Uterus (tissue), 4 donors: ENCODE measurements around the gene TMEM191C. TPM values are rescaled to one million over a fixed set of nuclear protein-coding genes. Genes with fewer than 3 reads are reported as not detected.
"Not testable (repeated sequence)": the region's sequence is repeated elsewhere in the genome, so short reads cannot be mapped to it uniquely, and the experiment has no call there.

Experiments
- DNase-seq, 2 donors: peaks; one replicate each; pipeline ENCODE4 v3.0.0-alpha.2; 2019 to 2020
- H3K27ac ChIP-seq, 2 donors: fragments of 200-600 bp; sonication (generic); 1 replicate in 1 of 2; 2 replicates in 1 of 2; pipeline ENCODE4 v1.5.1; 2016 to 2018
- H3K27me3 ChIP-seq, 2 donors: fragments of 200-600 bp; sonication (generic); one replicate each; pipeline ENCODE4 v1.5.1; 2018 to 2019; ENCODE audit warnings: control low read depth in 1 of 2
- H3K36me3 ChIP-seq, 2 donors: fragments of 200-600 bp; sonication (generic); one replicate each; pipeline ENCODE4 v1.5.1; 2019; ENCODE audit warnings: control low read depth in 1 of 2
- H3K4me1 ChIP-seq, 2 donors: fragments of 200-600 bp; sonication (generic); one replicate each; pipeline ENCODE4 v1.5.1; 2018 to 2019; ENCODE audit warnings: control low read depth in 1 of 2
- H3K4me3 ChIP-seq, 2 donors: fragments of 200-600 bp; sonication (generic); 1 replicate in 1 of 2; 2 replicates in 1 of 2; pipeline ENCODE4 v1.5.1; 2018 to 2019; ENCODE audit warnings: mild to moderate bottlenecking in 1 of 2
- H3K9me3 ChIP-seq, 2 donors: fragments of 200-600 bp; sonication (generic); one replicate each; pipeline ENCODE4 v1.5.1; 2019; ENCODE audit warnings: control low read depth in 1 of 2
- CTCF ChIP-seq, 4 experiments: fragments of 200-600 bp in 2 of 4; fragments of 450-650 bp in 2 of 4; sonication (generic) in 2 of 4; IDR thresholded peaks; one replicate each; pipeline ENCODE4 v1.5.1; 2016 to 2019; ENCODE audit warnings: antibody characterized with exemption in 4 of 4, mild to moderate bottlenecking in 2 of 4, moderate library complexity in 1 of 4
- POLR2A ChIP-seq, 2 donors: fragments of 450-650 bp; IDR thresholded peaks; one replicate each; pipeline ENCODE4 v1.6.1; 2016; ENCODE audit warnings: antibody characterized with exemption in 2 of 2, mild to moderate bottlenecking in 1 of 2, moderate library complexity in 1 of 2
- intact Hi-C: fragments of 100-400 bp; cut with DNase I; formaldehyde crosslinking; loops from one replicate; pipeline ENCODE4 v1.15.1; 2023; ENCODE audit warnings: low total_unique reads
- total RNA-seq, 4 donors: library from RNA; depleted of rRNA in 3 of 4; stranded (reverse); fragments of >200 nt in 3 of 4; gene quantifications; one replicate each; pipeline versions ENCODE4 v1.1.0 to v1.2.4, GENCODE V29; 2014 to 2023
- donor health status: DM: yes; HTN: yes; CAD: no.

Gene TMEM191C
- total RNA-seq, 4 donors from 2014 or later: 0.28 to 20.7 (median 0.79) TPM; not detected in 1

GRCh38 chr22:21449531-21450319 is 17.5 kb upstream of the TMEM191C start:
- no peaks in the 10 kb centered on the region for H3K9me3 ChIP-seq
- H3K4me3 ChIP-seq: no peak overlapping the region
- no peaks in the 10 kb centered on the region for H3K36me3 ChIP-seq
- peak in 1 of 2 donors; percentile 9 for DNase-seq
- no peaks in the 10 kb centered on the region for H3K27me3 ChIP-seq
- no peak overlapping the region for H3K27ac ChIP-seq
- intact Hi-C loops: no loop called here
- TF ChIP-seq CTCF (IDR thresholded peaks at IDR 0.05): no peak
- TF ChIP-seq POLR2A (IDR thresholded peaks at IDR 0.05): no peak
- H3K4me1 ChIP-seq: no peaks in the 10 kb centered on the region

GRCh38 chr22:21450320-21450831 is 16.8 kb upstream of the TMEM191C start:
- Histone ChIP-seq H3K27ac (no peak overlapping the region), H3K36me3 (no peaks in the 10 kb centered on the region), H3K4me1 (no peaks in the 10 kb centered on the region), H3K4me3 (no peak overlapping the region), H3K27me3 (no peaks in the 10 kb centered on the region), H3K9me3 (no peaks in the 10 kb centered on the region)
- peak in 1 of 2 donors; percentile 11 for DNase-seq
- intact Hi-C loops: no loop called here
- TF ChIP-seq POLR2A (IDR thresholded peaks at IDR 0.05) (no peak), CTCF (IDR thresholded peaks at IDR 0.05) (no peak)

- H3K4me3 ChIP-seq: no peak overlapping the region
- no peak for DNase-seq
- H3K9me3 ChIP-seq: no peaks in the 10 kb centered on the region
- H3K36me3 ChIP-seq: no peaks in the 10 kb centered on the region
- intact Hi-C loops: no loop called here
- no peaks in the 10 kb centered on the region for H3K27me3 ChIP-seq
- H3K27ac ChIP-seq: no peak overlapping the region
- no peaks in the 10 kb centered on the region for H3K4me1 ChIP-seq
- TF ChIP-seq CTCF (IDR thresholded peaks at IDR 0.05) (no peak), POLR2A (IDR thresholded peaks at IDR 0.05) (no peak)
These were observed 16.3 kb upstream of the TMEM191C start for GRCh38 chr22:21450858-21451353.

- no peak for TF ChIP-seq POLR2A (IDR thresholded peaks at IDR 0.05)
- TF ChIP-seq CTCF (IDR thresholded peaks at IDR 0.05): no peak
- Histone ChIP-seq H3K9me3 (no peaks in the 10 kb centered on the region), H3K27me3 (no peaks in the 10 kb centered on the region), H3K27ac (no peak overlapping the region), H3K36me3 (no peaks in the 10 kb centered on the region), H3K4me1 (no peaks in the 10 kb centered on the region), H3K4me3 (no peak overlapping the region)
- peak in 1 of 2 donors; percentile 8 for DNase-seq
- intact Hi-C loops: no loop called here
These were observed 15.4 kb upstream of the TMEM191C start for GRCh38 chr22:21451545-21452520.

- intact Hi-C loops, H3K9me3 ChIP-seq, H3K4me1 ChIP-seq, H3K4me3 ChIP-seq, H3K36me3 ChIP-seq, H3K27ac ChIP-seq, H3K27me3 ChIP-seq, DNase-seq: not testable (repeated sequence)
These were observed 14.5 kb upstream of the TMEM191C start for GRCh38 chr22:21452666-21453065.

GRCh38 chr22:21454998-21455333 is 12.2 kb upstream of the TMEM191C start:
- intact Hi-C loops, H3K4me3 ChIP-seq, H3K9me3 ChIP-seq, DNase-seq, H3K36me3 ChIP-seq, H3K4me1 ChIP-seq, H3K27ac ChIP-seq, H3K27me3 ChIP-seq: not testable (repeated sequence)
